Adrenal gland (tissue), 12 donors: ENCODE data around the gene GNB3. TPM values are rescaled to one million over a fixed set of nuclear protein-coding genes. Genes with fewer than 3 reads are reported as not detected.

Experiments used
- DNase-seq, 7 donors: peaks; one replicate each; pipeline ENCODE4 v3.0.0-alpha.2; 2019 to 2020
- H3K27ac ChIP-seq, 5 donors: fragments of 200-600 bp; sonication (generic) in 4 of 5; 1 replicate in 3 of 5; 2 replicates in 2 of 5; pipeline versions ENCODE4 v1.5.1 to v1.8.0; 2016 to 2020; ENCODE audit warnings: mild to moderate bottlenecking in 1 of 5
- H3K27me3 ChIP-seq: fragments of 200-600 bp; 2 replicates; pipeline ENCODE4 v1.8.0; 2021
- H3K36me3 ChIP-seq, 2 donors: fragments of 200-600 bp; replicated peaks in 1 of 2; 1 replicate in 1 of 2; 2 replicates in 1 of 2; pipeline versions ENCODE4 v1.5.1 to v1.8.0; 2018 to 2022
- H3K4me1 ChIP-seq, 2 donors: fragments of 200-600 bp; replicated peaks in 1 of 2; 1 replicate in 1 of 2; 2 replicates in 1 of 2; pipeline versions ENCODE4 v1.5.1 to v1.8.0; 2018 to 2021
- H3K4me3 ChIP-seq, 4 donors: fragments of 200-600 bp; sonication (generic) in 3 of 4; one replicate each; pipeline ENCODE4 v1.5.1; 2016 to 2018
- H3K9me3 ChIP-seq, 3 donors: fragments of 200-600 bp; sonication (generic) in 1 of 3; replicated peaks in 1 of 3; 1 replicate in 2 of 3; 2 replicates in 1 of 3; pipeline versions ENCODE4 v1.5.1 to v1.8.0; 2016 to 2021
- CTCF ChIP-seq, 6 experiments: fragments of 450-650 bp in 4 of 6; fragments of 200-600 bp in 2 of 6; sonication (generic) in 1 of 6; IDR thresholded peaks; 1 replicate in 5 of 6; 2 replicates in 1 of 6; pipeline versions ENCODE4 v1.5.1 to v1.8.0; 2016 to 2021; ENCODE audit warnings: antibody characterized with exemption in 6 of 6, mild to moderate bottlenecking in 2 of 6, moderate library complexity in 1 of 6
- POLR2A ChIP-seq, 2 donors: fragments of 450-650 bp; IDR thresholded peaks; one replicate each; pipeline ENCODE4 v1.6.1; 2017; ENCODE audit warnings: antibody characterized with exemption in 2 of 2, mild to moderate bottlenecking in 2 of 2, moderate library complexity in 1 of 2
- WGBS, 4 donors: extraction: QIAGEN DNeasy Blood & Tissue Kit in 2 of 4; methylation state at CpG; one replicate each; pipeline versions ENCODE4 v1.1.5 to v1.1.7; 2013 to 2017; 5-methylcytosine and 5-hydroxymethylcytosine counted together
- intact Hi-C, 2 donors: fragments of 100-400 bp; cut with DNase I; formaldehyde crosslinking; loops; one replicate each; pipeline versions ENCODE4 v1.14.1 to v1.15.0; 2022 to 2023
- polyA plus RNA-seq, 3 donors: library from polyadenylated mRNA; stranded (reverse); fragments of 200-250 nt in 2 of 3; fragments of 350-450 nt in 1 of 3; fragmentation: Illumina TruSeq in 1 of 3; extraction: RNeasy Lipid Tissue Mini Kit (QIAGEN cat#74804) in 1 of 3; gene quantifications; one replicate each; pipeline ENCODE4 v1.2.3, GENCODE V29; 2013 to 2014
- total RNA-seq, 9 donors: library from RNA; depleted of rRNA in 4 of 9; stranded (reverse); fragments of >200 nt in 4 of 9; fragments of 120-200 nt in 1 of 9; fragmentation: NEBNext Ultra II Directional in 1 of 9; extraction: Animal tissue kit (Norgen Biotek cat#: 25700) in 1 of 9; gene quantifications; one replicate each; pipeline versions ENCODE4 v1.1.0 to v1.2.4, GENCODE V29; 2013 to 2023
- donor health status: healthy with polysubstance abuse.
- donor health status: Bipolar disorder and iron deficiency.
- donor health status: DM: yes; HTN: yes; CAD: no.
- donor health status: DM: no; HTN: no; CAD: no.
- donor health status: DM: no; HTN: no; CAD: no.
- donor health status: DM: yes; HTN: yes; CAD: no.

The GNB3 gene
- total and polyA plus RNA-seq, 12 donors: 0.44 to 22.4 (median 1.7) TPM; not detected in 1

GRCh38 chr12:6852651-6853354 lies 12.1 kb downstream of the GNB3 start:
- Histone ChIP-seq H3K4me3 (peak overlapping the region in 3 of 4 donors; percentile 63 to 69 (median 67)), H3K4me1 (peaks cover 13 to 24% of the 10 kb centered on the region in 2 donors), H3K27me3 (no peaks in the 10 kb centered on the region), H3K9me3 (no peaks in the 10 kb centered on the region), H3K36me3 (peaks cover 0 to 27% of the 10 kb centered on the region in 2 donors), H3K27ac (peak overlapping the region in 4 of 5 donors; percentile 12 to 98 (median 64))
- intact Hi-C loops: no loop called here
- TF ChIP-seq POLR2A (IDR thresholded peaks at IDR 0.05) (peak; percentile 17 to 20), CTCF (IDR thresholded peaks at IDR 0.05) (no peak)
- WGBS, 4 donors: 0 to 3% (median 1%) methylated on average over 10 to 18 of the region's 18 CpGs
- peak; percentile 59 to 84 (median 71) for DNase-seq

GRCh38 chr12:6853626-6854025 lies 12.9 kb downstream of the GNB3 start:
- 38 to 70% (median 41%) methylated on average over 1 of the region's 1 CpG for WGBS, 4 donors

GRCh38 chr12:6854036-6854435 lies 13.3 kb downstream of the GNB3 start:
- no peak for TF ChIP-seq POLR2A (IDR thresholded peaks at IDR 0.05)
- H3K27ac ChIP-seq: peak overlapping the region in 2 of 5 donors; percentile 75 to 98
- WGBS, 4 donors: 62 to 72% (median 68%) methylated on average over 5 to 6 of the region's 6 CpGs

More at GRCh38 chr12:6853626-6854025, 12.9 kb downstream of the GNB3 start:
- Histone ChIP-seq H3K27ac (peak overlapping the region in 3 of 5 donors; percentile 54 to 98 (median 75)), H3K36me3 (peaks cover 0 to 36% of the 10 kb centered on the region in 2 donors), H3K9me3 (no peaks in the 10 kb centered on the region), H3K4me1 (peaks cover 13 to 24% of the 10 kb centered on the region in 2 donors), H3K4me3 (peak overlapping the region in 1 of 4 donors; percentile 63), H3K27me3 (no peaks in the 10 kb centered on the region)
- DNase-seq: no peak
- TF ChIP-seq CTCF (IDR thresholded peaks at IDR 0.05) (no peak), POLR2A (IDR thresholded peaks at IDR 0.05) (no peak)
- intact Hi-C loops: no loop called here

GRCh38 chr12:6855322-6855721 lies 14.6 kb downstream of the GNB3 start:
- H3K9me3 ChIP-seq: no peaks in the 10 kb centered on the region
- peaks cover 0 to 53% of the 10 kb centered on the region in 2 donors for H3K36me3 ChIP-seq
- no peak for DNase-seq
- H3K27me3 ChIP-seq: no peaks in the 10 kb centered on the region
- H3K27ac ChIP-seq: no peak overlapping the region
- TF ChIP-seq CTCF (IDR thresholded peaks at IDR 0.05): no peak
- TF ChIP-seq POLR2A (IDR thresholded peaks at IDR 0.05): no peak
- H3K4me1 ChIP-seq: peaks cover 13 to 23% of the 10 kb centered on the region in 2 donors
- intact Hi-C loops: no loop called here
- no peak overlapping the region for H3K4me3 ChIP-seq
- WGBS, 4 donors: 89 to 94% (median 92%) methylated on average over 14 of the region's 14 CpGs

More at GRCh38 chr12:6854036-6854435, 13.3 kb downstream of the GNB3 start:
- Histone ChIP-seq H3K27me3 (no peaks in the 10 kb centered on the region), H3K36me3 (peaks cover 0 to 40% of the 10 kb centered on the region in 2 donors), H3K4me3 (no peak overlapping the region), H3K4me1 (peaks cover 13 to 24% of the 10 kb centered on the region in 2 donors), H3K9me3 (no peaks in the 10 kb centered on the region)
- intact Hi-C loops: no loop called here
- DNase-seq: no peak
